Transverse colon (tissue), 3 donors: ENCODE measurements around the gene RGPD8.
"Not testable (repeated sequence)": the region's sequence is repeated elsewhere in the genome, so short reads cannot be mapped to it uniquely, and the experiment has no call there.

ENCODE experiments used
- CTCF ChIP-seq, 5 experiments: fragments of 200-600 bp in 3 of 5; fragments of 450-650 bp in 2 of 5; sonication (generic) in 3 of 5; IDR thresholded peaks; 1 replicate in 2 of 5; 2 replicates in 3 of 5; pipeline ENCODE4 v1.5.1; 2016 to 2017; ENCODE audit warnings: antibody characterized with exemption in 5 of 5, inconsistent platforms in 3 of 5, mild to moderate bottlenecking in 2 of 5, moderate library complexity in 1 of 5
- POLR2A ChIP-seq: fragments of 450-650 bp; IDR thresholded peaks from one replicate; pipeline ENCODE4 v1.6.1; 2016; ENCODE audit warnings: antibody characterized with exemption, mild to moderate bottlenecking, moderate library complexity

- not testable (repeated sequence) for TF ChIP-seq POLR2A; CTCF (IDR thresholded peaks at IDR 0.05)
Observed at GRCh38 chr2:112438603-112439261, 5.3 kb upstream of the RGPD8 start.
